HepG2 (cell line): ENCODE data around the gene PHC1. TPM values are rescaled to one million over a fixed set of nuclear protein-coding genes. Genes with fewer than 3 reads are reported as not detected.

ENCODE experiments used
- CREM ChIP-seq, 2 experiments: sonication (generic) in 1 of 2; formaldehyde crosslinking in 1 of 2; IDR thresholded peaks; 2 replicates each; pipeline versions ENCODE4 v1.4.0 to v1.6.1; 2016 to 2020; ENCODE audit warnings: antibody characterized with exemption in 1 of 2, mild to moderate bottlenecking in 1 of 2, missing genetic modification reagents in 1 of 2
- ETV5 ChIP-seq: IDR thresholded peaks from 2 replicates; pipeline ENCODE4 v1.6.1; 2018; ENCODE audit warnings: missing biosample characterization, missing genetic modification reagents, inconsistent platforms, borderline replicate concordance
- IKZF1 ChIP-seq: fragments of 450-650 bp; IDR thresholded peaks from 2 replicates; pipeline ENCODE4 v1.7.1; 2016
- RELA ChIP-seq: sonication (generic); formaldehyde crosslinking; IDR thresholded peaks from 2 replicates; pipeline ENCODE4 v1.4.0; 2020; ENCODE audit warnings: missing genetic modification reagents
- ZNF777 ChIP-seq: sonication (generic); formaldehyde crosslinking; IDR thresholded peaks from 2 replicates; pipeline ENCODE4 v1.4.0; 2020; ENCODE audit warnings: missing genetic modification reagents
- polyA plus RNA-seq, 8 experiments: library from polyadenylated mRNA; depleted of rRNA in 3 of 8; stranded (reverse) in 7 of 8; unstranded in 1 of 8; fragments of >200 nt; fragmentation: Illumina TruSeq in 4 of 8; extraction: Trizol in 4 of 8; gene quantifications; 2 replicates each; pipeline versions ENCODE4 v1.2.1 to v1.2.3, GENCODE V29; 2011 to 2016; ENCODE audit warnings: low read depth in 4 of 8, missing spikeins in 1 of 8, mixed read lengths in 1 of 8; ENCODE audit not compliant: insufficient read depth in 1 of 8
- total RNA-seq, 5 experiments: library from RNA; depleted of rRNA; stranded (reverse); fragments of >200 nt; fragmentation: Illumina TruSeq; extraction: Trizol; gene quantifications; 2 replicates each; pipeline ENCODE4 v1.2.3, GENCODE V29; 2016; ENCODE audit warnings: low read depth in 1 of 5
- TF ChIP-seq, protein P1 (sequence below): sonication (generic); formaldehyde crosslinking; IDR thresholded peaks from 2 replicates; pipeline ENCODE4 v1.4.0; 2020; ENCODE audit warnings: missing genetic modification reagents, borderline replicate concordance
- TF ChIP-seq, protein P2 (sequence below): sonication (generic); formaldehyde crosslinking; IDR thresholded peaks from 2 replicates; pipeline ENCODE4 v1.4.0; 2020; ENCODE audit warnings: missing genetic modification reagents
- TF ChIP-seq, protein P3 (sequence below): sonication (generic); formaldehyde crosslinking; IDR thresholded peaks from 2 replicates; pipeline ENCODE4 v1.4.0; 2020; ENCODE audit warnings: missing genetic modification reagents, borderline replicate concordance
- TF ChIP-seq, protein P4 (sequence below): sonication (generic); formaldehyde crosslinking; IDR thresholded peaks from 2 replicates; pipeline ENCODE4 v1.5.0; 2020; ENCODE audit warnings: mild to moderate bottlenecking, missing genetic modification reagents, borderline replicate concordance

PHC1 gene
- total and polyA plus RNA-seq, 2 of the 13 experiments (the other 11 are each of a cell fraction or from before 2014, with no cell fraction given): 9.4 to 35.0 TPM

DNA sequence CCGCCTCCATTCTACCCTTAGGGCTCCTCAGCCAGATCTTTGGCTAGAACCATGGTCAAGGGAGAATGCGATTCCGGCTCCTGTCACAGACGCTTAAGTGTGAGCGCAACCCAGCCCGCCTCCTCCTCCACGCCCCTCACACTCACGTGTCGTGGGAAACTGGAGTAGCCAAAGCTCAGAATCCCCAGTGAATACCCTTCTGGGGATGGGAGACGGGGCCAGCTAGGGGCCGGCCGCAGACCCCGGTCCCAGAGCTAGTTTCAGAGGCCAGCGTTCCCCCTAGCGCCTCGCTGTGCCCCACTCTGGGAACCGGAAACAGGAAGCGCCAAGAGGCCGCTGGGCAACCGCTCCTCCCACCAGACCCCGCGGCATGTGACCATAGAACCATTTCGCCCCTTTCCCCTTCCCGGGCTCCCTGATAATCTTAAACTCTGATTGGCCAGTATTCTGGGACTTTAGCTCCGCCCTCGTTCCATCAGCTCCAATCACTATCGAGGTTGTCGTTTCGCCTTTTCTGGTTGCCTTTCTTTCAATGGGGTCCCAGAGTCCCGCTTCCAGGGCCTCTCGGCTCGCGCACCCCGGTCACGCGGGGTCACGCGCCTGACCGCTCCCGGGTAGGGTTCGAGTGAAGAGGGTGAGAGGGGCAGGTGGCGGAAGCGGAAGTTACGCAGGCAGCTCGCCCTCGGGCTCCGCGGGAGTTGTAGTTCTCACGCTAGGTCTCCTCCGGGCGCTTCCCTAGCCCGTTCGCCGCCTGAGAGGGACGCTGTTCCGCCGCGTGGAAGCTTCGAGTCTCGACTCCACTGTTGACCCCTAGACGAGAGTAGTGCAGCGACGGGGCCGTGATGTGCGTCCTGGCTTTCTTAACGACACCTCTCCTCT, 35.3 kb downstream of the PHC1 start, which contains the start of gene M6PR (continued):
- TF ChIP-seq ETV5 (CRISPR knock-in tag) (peak; percentile 70; the same call in 1 of the 2 replicates), ZNF777 (CRISPR knock-in tag) (peak; percentile 95), CREM (IDR thresholded peaks at IDR 0.05) (peak; percentile 98), CREM (CRISPR knock-in tag; IDR thresholded peaks at IDR 0.05) (peak; percentile 32; the same call in 1 of the 2 replicates), RELA (CRISPR knock-in tag) (no peak), IKZF1 (no peak)
- TF ChIP-seq, protein P1, sequence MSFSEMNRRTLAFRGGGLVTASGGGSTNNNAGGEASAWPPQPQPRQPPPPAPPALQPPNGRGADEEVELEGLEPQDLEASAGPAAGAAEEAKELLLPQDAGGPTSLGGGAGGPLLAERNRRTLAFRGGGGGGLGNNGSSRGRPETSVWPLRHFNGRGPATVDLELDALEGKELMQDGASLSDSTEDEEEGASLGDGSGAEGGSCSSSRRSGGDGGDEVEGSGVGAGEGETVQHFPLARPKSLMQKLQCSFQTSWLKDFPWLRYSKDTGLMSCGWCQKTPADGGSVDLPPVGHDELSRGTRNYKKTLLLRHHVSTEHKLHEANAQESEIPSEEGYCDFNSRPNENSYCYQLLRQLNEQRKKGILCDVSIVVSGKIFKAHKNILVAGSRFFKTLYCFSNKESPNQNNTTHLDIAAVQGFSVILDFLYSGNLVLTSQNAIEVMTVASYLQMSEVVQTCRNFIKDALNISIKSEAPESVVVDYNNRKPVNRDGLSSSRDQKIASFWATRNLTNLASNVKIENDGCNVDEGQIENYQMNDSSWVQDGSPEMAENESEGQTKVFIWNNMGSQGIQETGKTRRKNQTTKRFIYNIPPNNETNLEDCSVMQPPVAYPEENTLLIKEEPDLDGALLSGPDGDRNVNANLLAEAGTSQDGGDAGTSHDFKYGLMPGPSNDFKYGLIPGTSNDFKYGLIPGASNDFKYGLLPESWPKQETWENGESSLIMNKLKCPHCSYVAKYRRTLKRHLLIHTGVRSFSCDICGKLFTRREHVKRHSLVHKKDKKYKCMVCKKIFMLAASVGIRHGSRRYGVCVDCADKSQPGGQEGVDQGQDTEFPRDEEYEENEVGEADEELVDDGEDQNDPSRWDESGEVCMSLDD (CRISPR knock-in tag): peak; percentile 100
- TF ChIP-seq, protein P2, sequence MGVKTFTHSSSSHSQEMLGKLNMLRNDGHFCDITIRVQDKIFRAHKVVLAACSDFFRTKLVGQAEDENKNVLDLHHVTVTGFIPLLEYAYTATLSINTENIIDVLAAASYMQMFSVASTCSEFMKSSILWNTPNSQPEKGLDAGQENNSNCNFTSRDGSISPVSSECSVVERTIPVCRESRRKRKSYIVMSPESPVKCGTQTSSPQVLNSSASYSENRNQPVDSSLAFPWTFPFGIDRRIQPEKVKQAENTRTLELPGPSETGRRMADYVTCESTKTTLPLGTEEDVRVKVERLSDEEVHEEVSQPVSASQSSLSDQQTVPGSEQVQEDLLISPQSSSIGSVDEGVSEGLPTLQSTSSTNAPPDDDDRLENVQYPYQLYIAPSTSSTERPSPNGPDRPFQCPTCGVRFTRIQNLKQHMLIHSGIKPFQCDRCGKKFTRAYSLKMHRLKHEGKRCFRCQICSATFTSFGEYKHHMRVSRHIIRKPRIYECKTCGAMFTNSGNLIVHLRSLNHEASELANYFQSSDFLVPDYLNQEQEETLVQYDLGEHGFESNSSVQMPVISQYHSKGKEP: no peak
- TF ChIP-seq, protein P3, sequence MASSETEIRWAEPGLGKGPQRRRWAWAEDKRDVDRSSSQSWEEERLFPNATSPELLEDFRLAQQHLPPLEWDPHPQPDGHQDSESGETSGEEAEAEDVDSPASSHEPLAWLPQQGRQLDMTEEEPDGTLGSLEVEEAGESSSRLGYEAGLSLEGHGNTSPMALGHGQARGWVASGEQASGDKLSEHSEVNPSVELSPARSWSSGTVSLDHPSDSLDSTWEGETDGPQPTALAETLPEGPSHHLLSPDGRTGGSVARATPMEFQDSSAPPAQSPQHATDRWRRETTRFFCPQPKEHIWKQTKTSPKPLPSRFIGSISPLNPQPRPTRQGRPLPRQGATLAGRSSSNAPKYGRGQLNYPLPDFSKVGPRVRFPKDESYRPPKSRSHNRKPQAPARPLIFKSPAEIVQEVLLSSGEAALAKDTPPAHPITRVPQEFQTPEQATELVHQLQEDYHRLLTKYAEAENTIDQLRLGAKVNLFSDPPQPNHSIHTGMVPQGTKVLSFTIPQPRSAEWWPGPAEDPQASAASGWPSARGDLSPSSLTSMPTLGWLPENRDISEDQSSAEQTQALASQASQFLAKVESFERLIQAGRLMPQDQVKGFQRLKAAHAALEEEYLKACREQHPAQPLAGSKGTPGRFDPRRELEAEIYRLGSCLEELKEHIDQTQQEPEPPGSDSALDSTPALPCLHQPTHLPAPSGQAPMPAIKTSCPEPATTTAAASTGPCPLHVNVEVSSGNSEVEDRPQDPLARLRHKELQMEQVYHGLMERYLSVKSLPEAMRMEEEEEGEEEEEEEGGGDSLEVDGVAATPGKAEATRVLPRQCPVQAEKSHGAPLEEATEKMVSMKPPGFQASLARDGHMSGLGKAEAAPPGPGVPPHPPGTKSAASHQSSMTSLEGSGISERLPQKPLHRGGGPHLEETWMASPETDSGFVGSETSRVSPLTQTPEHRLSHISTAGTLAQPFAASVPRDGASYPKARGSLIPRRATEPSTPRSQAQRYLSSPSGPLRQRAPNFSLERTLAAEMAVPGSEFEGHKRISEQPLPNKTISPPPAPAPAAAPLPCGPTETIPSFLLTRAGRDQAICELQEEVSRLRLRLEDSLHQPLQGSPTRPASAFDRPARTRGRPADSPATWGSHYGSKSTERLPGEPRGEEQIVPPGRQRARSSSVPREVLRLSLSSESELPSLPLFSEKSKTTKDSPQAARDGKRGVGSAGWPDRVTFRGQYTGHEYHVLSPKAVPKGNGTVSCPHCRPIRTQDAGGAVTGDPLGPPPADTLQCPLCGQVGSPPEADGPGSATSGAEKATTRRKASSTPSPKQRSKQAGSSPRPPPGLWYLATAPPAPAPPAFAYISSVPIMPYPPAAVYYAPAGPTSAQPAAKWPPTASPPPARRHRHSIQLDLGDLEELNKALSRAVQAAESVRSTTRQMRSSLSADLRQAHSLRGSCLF (CRISPR knock-in tag): peak; percentile 92; the same call in 1 of the 2 replicates
- TF ChIP-seq, protein P4, sequence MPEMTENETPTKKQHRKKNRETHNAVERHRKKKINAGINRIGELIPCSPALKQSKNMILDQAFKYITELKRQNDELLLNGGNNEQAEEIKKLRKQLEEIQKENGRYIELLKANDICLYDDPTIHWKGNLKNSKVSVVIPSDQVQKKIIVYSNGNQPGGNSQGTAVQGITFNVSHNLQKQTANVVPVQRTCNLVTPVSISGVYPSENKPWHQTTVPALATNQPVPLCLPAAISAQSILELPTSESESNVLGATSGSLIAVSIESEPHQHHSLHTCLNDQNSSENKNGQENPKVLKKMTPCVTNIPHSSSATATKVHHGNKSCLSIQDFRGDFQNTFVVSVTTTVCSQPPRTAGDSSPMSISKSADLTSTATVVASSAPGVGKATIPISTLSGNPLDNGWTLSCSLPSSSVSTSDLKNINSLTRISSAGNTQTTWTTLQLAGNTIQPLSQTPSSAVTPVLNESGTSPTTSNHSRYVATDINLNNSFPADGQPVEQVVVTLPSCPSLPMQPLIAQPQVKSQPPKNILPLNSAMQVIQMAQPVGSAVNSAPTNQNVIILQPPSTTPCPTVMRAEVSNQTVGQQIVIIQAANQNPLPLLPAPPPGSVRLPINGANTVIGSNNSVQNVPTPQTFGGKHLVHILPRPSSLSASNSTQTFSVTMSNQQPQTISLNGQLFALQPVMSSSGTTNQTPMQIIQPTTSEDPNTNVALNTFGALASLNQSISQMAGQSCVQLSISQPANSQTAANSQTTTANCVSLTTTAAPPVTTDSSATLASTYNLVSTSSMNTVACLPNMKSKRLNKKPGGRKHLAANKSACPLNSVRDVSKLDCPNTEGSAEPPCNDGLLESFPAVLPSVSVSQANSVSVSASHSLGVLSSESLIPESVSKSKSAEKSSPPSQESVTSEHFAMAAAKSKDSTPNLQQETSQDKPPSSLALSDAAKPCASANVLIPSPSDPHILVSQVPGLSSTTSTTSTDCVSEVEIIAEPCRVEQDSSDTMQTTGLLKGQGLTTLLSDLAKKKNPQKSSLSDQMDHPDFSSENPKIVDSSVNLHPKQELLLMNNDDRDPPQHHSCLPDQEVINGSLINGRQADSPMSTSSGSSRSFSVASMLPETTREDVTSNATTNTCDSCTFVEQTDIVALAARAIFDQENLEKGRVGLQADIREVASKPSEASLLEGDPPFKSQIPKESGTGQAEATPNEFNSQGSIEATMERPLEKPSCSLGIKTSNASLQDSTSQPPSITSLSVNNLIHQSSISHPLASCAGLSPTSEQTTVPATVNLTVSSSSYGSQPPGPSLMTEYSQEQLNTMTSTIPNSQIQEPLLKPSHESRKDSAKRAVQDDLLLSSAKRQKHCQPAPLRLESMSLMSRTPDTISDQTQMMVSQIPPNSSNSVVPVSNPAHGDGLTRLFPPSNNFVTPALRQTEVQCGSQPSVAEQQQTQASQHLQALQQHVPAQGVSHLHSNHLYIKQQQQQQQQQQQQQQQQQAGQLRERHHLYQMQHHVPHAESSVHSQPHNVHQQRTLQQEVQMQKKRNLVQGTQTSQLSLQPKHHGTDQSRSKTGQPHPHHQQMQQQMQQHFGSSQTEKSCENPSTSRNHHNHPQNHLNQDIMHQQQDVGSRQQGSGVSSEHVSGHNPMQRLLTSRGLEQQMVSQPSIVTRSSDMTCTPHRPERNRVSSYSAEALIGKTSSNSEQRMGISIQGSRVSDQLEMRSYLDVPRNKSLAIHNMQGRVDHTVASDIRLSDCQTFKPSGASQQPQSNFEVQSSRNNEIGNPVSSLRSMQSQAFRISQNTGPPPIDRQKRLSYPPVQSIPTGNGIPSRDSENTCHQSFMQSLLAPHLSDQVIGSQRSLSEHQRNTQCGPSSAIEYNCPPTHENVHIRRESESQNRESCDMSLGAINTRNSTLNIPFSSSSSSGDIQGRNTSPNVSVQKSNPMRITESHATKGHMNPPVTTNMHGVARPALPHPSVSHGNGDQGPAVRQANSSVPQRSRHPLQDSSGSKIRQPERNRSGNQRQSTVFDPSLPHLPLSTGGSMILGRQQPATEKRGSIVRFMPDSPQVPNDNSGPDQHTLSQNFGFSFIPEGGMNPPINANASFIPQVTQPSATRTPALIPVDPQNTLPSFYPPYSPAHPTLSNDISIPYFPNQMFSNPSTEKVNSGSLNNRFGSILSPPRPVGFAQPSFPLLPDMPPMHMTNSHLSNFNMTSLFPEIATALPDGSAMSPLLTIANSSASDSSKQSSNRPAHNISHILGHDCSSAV (CRISPR knock-in tag): no peak
